OCI-LY7 (cell line): ENCODE results near the gene ANKS1B. TPM values are rescaled to one million over a fixed set of nuclear protein-coding genes. Genes with fewer than 3 reads are reported as not detected.

Experiments
- BruUV-seq: library from RNA; stranded (reverse); fragments of 400-500 nt; replicated peaks from 2 replicates; lab custom pipeline; 2021; lab: Mats Ljungman, UMichigan
- CTCF ChIA-PET: fragments of 300-600 bp; sonication (Branson Sonifier 250); formaldehyde crosslinking; loops from one replicate; lab custom pipeline; 2022; ENCODE audit warnings: antibody characterized with exemption; ENCODE audit not compliant: unreplicated experiment; lab: Charles Lee
- POLR2A ChIA-PET: fragments of 300-600 bp; sonication (Branson Sonifier 250); formaldehyde crosslinking; loops from one replicate; lab custom pipeline; 2022; ENCODE audit warnings: antibody characterized with exemption; lab: Charles Lee
- DNase-seq: peaks from one replicate; pipeline ENCODE4 v3.0.0-alpha.2; 2015; ENCODE audit warnings: low spot score
- H2AFZ ChIP-seq: fragments of 200-600 bp; sonication (generic), shearing (Covaris generic); 2 replicates; pipeline ENCODE4 v1.6.1; 2014; ENCODE audit warnings: mild to moderate bottlenecking, antibody characterized with exemption, low read length, moderate library complexity
- H3K27ac ChIP-seq: fragments of 200-600 bp; sonication (generic); 2 replicates; pipeline ENCODE4 v1.5.1; 2014; ENCODE audit warnings: mixed run types, low read depth, mild to moderate bottlenecking, moderate library complexity, low read length, inconsistent platforms; ENCODE audit not compliant: poor library complexity, severe bottlenecking
- H3K36me3 ChIP-seq: fragments of 200-600 bp; sonication (generic); 2 replicates; pipeline ENCODE4 v1.6.1; 2014; ENCODE audit warnings: mild to moderate bottlenecking, antibody characterized with exemption, low read length, moderate library complexity, mixed read lengths; ENCODE audit not compliant: insufficient read depth
- H3K4me1 ChIP-seq: fragments of 200-600 bp; sonication (generic); 2 replicates; pipeline ENCODE4 v1.5.1; 2014; ENCODE audit warnings: mild to moderate bottlenecking, low read length; ENCODE audit not compliant: insufficient read depth, poor library complexity, severe bottlenecking
- H3K4me2 ChIP-seq: fragments of 200-600 bp; sonication (generic); 2 replicates; pipeline ENCODE4 v1.6.1; 2014; ENCODE audit warnings: mild to moderate bottlenecking, low read length
- H3K4me3 ChIP-seq: fragments of 200-600 bp; sonication (generic); 2 replicates; pipeline ENCODE4 v1.5.1; 2014; ENCODE audit warnings: mild to moderate bottlenecking, low read depth, low read length; ENCODE audit not compliant: poor library complexity, severe bottlenecking
- H3K79me2 ChIP-seq: fragments of 200-600 bp; sonication (generic); 2 replicates; pipeline ENCODE4 v1.6.1; 2016; ENCODE audit warnings: low read depth, mild to moderate bottlenecking, low read length, moderate library complexity, mixed read lengths; ENCODE audit not compliant: insufficient read depth
- H3K9me2 ChIP-seq: fragments of 200-600 bp; sonication (generic); 2 replicates; pipeline ENCODE4 v1.6.1; 2016; ENCODE audit warnings: mild to moderate bottlenecking, low read length, mixed read lengths; ENCODE audit not compliant: insufficient read depth
- H3K9me3 ChIP-seq: fragments of 200-600 bp; sonication (generic); 2 replicates; pipeline ENCODE4 v1.6.1; 2014; ENCODE audit warnings: mild to moderate bottlenecking, mixed run types, low read length, mixed read lengths
- H4K20me1 ChIP-seq: fragments of 200-600 bp; sonication (generic); 2 replicates; pipeline ENCODE4 v1.6.1; 2014; ENCODE audit warnings: mild to moderate bottlenecking, antibody characterized with exemption, low read length, moderate library complexity, mixed read lengths; ENCODE audit not compliant: insufficient read depth
- EZH2phosphoT487 ChIP-seq: fragments of 200-600 bp; sonication (generic); IDR thresholded peaks from 2 replicates; pipeline ENCODE4 v1.6.1; 2018; ENCODE audit warnings: low read depth, borderline replicate concordance, mild to moderate bottlenecking, mixed run types, antibody characterized with exemption, low read length, moderate library complexity, mixed read lengths
- intact Hi-C: fragments of 100-400 bp; cut with micrococcal nuclease; formaldehyde crosslinking; loops from one replicate; pipeline ENCODE4 v1.10.0; 2022; ENCODE audit not compliant: unreplicated experiment
- total RNA-seq, 2 experiments: library from RNA; depleted of rRNA in 1 of 2; stranded (reverse); fragments of >200 nt in 1 of 2; shearing (Covaris generic) in 1 of 2; gene quantifications; 2 replicates each; pipeline ENCODE4 v1.2.3, GENCODE V29; 2014 to 2022
- TF ChIP-seq, protein P1 (sequence below): fragments of 200-600 bp; sonication (generic); conservative IDR thresholded peaks from 2 replicates; pipeline ENCODE4 v1.5.1; 2014; ENCODE audit warnings: mild to moderate bottlenecking, antibody characterized with exemption, low read length, moderate library complexity, mixed read lengths

Gene ANKS1B
- total RNA-seq, 2 experiments from 2014 or later = 2.9 to 6.0 TPM

DNA sequence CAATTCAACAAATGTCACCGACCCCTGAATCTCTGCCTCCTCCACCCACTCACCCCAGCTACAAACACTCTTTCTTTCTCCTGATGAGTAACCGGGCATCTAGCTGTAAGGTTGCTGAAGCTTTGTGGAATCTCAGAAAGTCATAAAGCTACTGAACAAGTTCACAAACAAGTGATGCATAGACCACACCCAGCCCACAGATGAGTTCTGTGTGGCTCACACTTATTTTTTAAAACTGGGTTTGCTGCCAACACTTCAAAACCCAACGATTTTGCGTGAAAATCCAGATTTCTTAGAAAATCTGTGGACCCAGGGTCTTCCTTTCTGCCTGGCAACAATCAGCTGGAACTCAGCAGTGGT is 1243.6 kb downstream of the ANKS1B start:
- no peak for TF ChIP-seq EZH2phosphoT487
- TF ChIP-seq, protein P1, sequence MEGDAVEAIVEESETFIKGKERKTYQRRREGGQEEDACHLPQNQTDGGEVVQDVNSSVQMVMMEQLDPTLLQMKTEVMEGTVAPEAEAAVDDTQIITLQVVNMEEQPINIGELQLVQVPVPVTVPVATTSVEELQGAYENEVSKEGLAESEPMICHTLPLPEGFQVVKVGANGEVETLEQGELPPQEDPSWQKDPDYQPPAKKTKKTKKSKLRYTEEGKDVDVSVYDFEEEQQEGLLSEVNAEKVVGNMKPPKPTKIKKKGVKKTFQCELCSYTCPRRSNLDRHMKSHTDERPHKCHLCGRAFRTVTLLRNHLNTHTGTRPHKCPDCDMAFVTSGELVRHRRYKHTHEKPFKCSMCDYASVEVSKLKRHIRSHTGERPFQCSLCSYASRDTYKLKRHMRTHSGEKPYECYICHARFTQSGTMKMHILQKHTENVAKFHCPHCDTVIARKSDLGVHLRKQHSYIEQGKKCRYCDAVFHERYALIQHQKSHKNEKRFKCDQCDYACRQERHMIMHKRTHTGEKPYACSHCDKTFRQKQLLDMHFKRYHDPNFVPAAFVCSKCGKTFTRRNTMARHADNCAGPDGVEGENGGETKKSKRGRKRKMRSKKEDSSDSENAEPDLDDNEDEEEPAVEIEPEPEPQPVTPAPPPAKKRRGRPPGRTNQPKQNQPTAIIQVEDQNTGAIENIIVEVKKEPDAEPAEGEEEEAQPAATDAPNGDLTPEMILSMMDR = no peak
- no peak overlapping the region for H3K4me2 ChIP-seq
- H3K36me3 ChIP-seq = no peaks in the 10 kb centered on the region
- intact Hi-C loops = no loop called here
- H4K20me1 ChIP-seq = no peaks in the 10 kb centered on the region
- DNase-seq = no peak
- H3K79me2 ChIP-seq = no peaks in the 10 kb centered on the region
- no peaks in the 10 kb centered on the region for H3K9me2 ChIP-seq
- ChIA-PET POLR2A (no interaction called here), CTCF (no interaction called here)
- no peaks in the 10 kb centered on the region for H3K9me3 ChIP-seq
- H2AFZ ChIP-seq = no peak overlapping the region
- BruUV-seq = no TSS peak
- H3K27ac ChIP-seq = no peak overlapping the region
- no peak overlapping the region for H3K4me3 ChIP-seq
- H3K4me1 ChIP-seq = no peaks in the 10 kb centered on the region

DNA sequence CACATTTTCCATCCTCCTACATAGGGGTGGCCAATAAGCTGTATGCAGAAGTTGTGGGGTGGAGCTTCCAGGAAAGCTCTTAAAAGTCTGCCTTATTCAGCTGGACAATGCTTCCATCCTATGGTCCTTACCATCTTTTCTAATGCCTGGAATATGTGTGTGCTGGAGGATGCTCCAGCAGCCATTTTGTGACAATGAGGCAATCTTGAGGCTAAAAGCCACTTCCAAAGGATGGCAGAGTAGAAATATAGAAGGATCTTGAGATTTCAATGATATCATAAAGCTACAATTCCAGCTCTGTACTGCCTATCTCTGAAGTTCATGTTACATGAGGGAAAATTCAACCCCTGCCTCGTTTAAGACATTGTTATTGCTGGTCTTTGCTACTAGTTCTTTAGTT is 1244.0 kb downstream of the ANKS1B start:
- CTCF ChIA-PET = no interaction called here
- intact Hi-C loops = no loop called here
- POLR2A ChIA-PET = no interaction called here

DNA sequence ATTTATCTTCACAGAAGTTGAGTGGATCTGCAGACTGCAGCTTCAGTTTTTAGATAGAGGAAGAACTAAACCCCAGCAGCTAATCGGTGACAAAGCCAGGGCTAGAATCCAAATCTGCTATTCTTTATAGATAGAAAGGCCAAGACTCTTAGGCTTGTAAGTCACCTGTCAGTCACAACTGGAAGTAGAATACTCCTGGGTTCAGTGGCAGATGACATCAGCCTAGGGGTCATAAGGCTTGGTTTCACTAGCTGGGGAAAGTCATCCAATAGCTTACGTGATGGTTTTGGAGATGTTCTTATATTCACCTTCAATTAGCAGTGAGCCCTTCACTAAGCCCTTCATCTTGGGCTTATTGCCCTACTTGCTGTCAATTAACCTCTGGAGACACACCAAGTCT is 1246.2 kb downstream of the ANKS1B start:
- POLR2A ChIA-PET = no interaction called here

More for the DNA sequence above, 1244.0 kb downstream of the ANKS1B start:
- no peak overlapping the region for H2AFZ ChIP-seq
- H3K79me2 ChIP-seq = no peaks in the 10 kb centered on the region
- H3K4me1 ChIP-seq = no peaks in the 10 kb centered on the region
- no peak overlapping the region for H3K4me2 ChIP-seq
- no peak overlapping the region for H3K4me3 ChIP-seq
- H3K27ac ChIP-seq = no peak overlapping the region
- TF ChIP-seq, protein P1 = no peak
- no peak for TF ChIP-seq EZH2phosphoT487
- no TSS peak for BruUV-seq
- H4K20me1 ChIP-seq = no peaks in the 10 kb centered on the region
- no peak for DNase-seq
- no peaks in the 10 kb centered on the region for H3K9me2 ChIP-seq
- H3K9me3 ChIP-seq = no peaks in the 10 kb centered on the region
- 0 out of 2 replicates have a peak, but pooled peaks cover under 1% of the 10 kb centered on the region for H3K36me3 ChIP-seq

More for the DNA sequence above, 1246.2 kb downstream of the ANKS1B start:
- Histone ChIP-seq H3K4me1 (no peaks in the 10 kb centered on the region), H2AFZ (no peak overlapping the region), H3K9me2 (no peaks in the 10 kb centered on the region), H3K79me2 (no peaks in the 10 kb centered on the region), H3K4me2 (no peak overlapping the region), H3K4me3 (no peak overlapping the region), H3K9me3 (no peaks in the 10 kb centered on the region), H3K27ac (no peak overlapping the region), H3K36me3 (peaks cover 11% of the 10 kb centered on the region; the same call in 1 of the 2 replicates), H4K20me1 (no peaks in the 10 kb centered on the region)
- intact Hi-C loops = no loop called here
- no peak for DNase-seq
- TF ChIP-seq, protein P1 = no peak
- TF ChIP-seq EZH2phosphoT487 = no peak
- no TSS peak for BruUV-seq
- CTCF ChIA-PET = no interaction called here
